T-cell (primary cell): ENCODE results near the gene HPCAL1. TPM values are rescaled to one million over a fixed set of nuclear protein-coding genes. Genes with fewer than 3 reads are reported as not detected.

Experiments
- ATAC-seq, 4 experiments: fragments of 200-7000 bp in 3 of 4; fragments of 150-1000 bp in 1 of 4; cut with Tn5 transposase; replicated peaks in 1 of 4; 1 replicate in 3 of 4; 2 replicates in 1 of 4; pipeline ENCODE4 v1.10.0; 2021; ENCODE audit warnings: moderate library complexity in 3 of 4, mild to moderate bottlenecking in 2 of 4, moderate number of reproducible peaks in 1 of 4
- CTCF ChIA-PET, 2 donors: fragments of 300-600 bp; sonication (Branson Sonifier 250); formaldehyde crosslinking; loops; one replicate each; lab custom pipeline; 2022; ENCODE audit warnings: antibody characterized with exemption in 2 of 2; lab: Charles Lee
- POLR2A ChIA-PET, 2 donors: fragments of 300-600 bp; sonication (Branson Sonifier 250); formaldehyde crosslinking; loops; one replicate each; lab custom pipeline; 2022; ENCODE audit warnings: antibody characterized with exemption in 2 of 2; lab: Charles Lee
- DNase-seq, 35 experiments: peaks; one replicate each; pipeline versions ENCODE4 v3.0.0 to v3.0.0-alpha.2; 2013 to 2023
- H3K27ac ChIP-seq: one replicate; pipeline ENCODE4 v1.5.1; 2013; ENCODE audit warnings: low read length
- H3K27me3 ChIP-seq, 2 experiments: replicated peaks in 1 of 2; 1 replicate in 1 of 2; 2 replicates in 1 of 2; pipeline versions ENCODE4 v1.6.1 to v1.7.0; 2013; ENCODE audit warnings: low read length in 1 of 2, mixed read lengths in 1 of 2; ENCODE audit not compliant: control insufficient read depth in 2 of 2, insufficient read depth in 2 of 2; ENCODE audit errors: extremely low read depth in 1 of 2
- H3K36me3 ChIP-seq, 2 donors: 1 replicate in 1 of 2; 2 replicates in 1 of 2; pipeline versions ENCODE4 v1.6.1 to v1.7.0; 2013; ENCODE audit warnings: low read length in 1 of 2; ENCODE audit not compliant: control insufficient read depth in 2 of 2, insufficient read depth in 1 of 2; ENCODE audit errors: extremely low read depth in 1 of 2
- H3K4me1 ChIP-seq, 2 experiments: 1 replicate in 1 of 2; 2 replicates in 1 of 2; pipeline versions ENCODE4 v1.6.1 to v1.7.0; 2013; ENCODE audit warnings: low read length in 2 of 2, mixed read lengths in 1 of 2; ENCODE audit not compliant: insufficient read depth in 2 of 2, control insufficient read depth in 1 of 2; ENCODE audit errors: extremely low read depth in 1 of 2
- H3K4me3 ChIP-seq, 2 donors: 1 replicate in 1 of 2; 2 replicates in 1 of 2; pipeline versions ENCODE4 v1.5.1 to v1.7.0; 2013; ENCODE audit warnings: mild to moderate bottlenecking in 2 of 2, low read length in 1 of 2, moderate library complexity in 1 of 2; ENCODE audit not compliant: control insufficient read depth in 1 of 2; ENCODE audit errors: extremely low read depth in 1 of 2
- H3K9me3 ChIP-seq: 2 replicates; pipeline ENCODE4 v1.7.0; 2013
- H3K27ac Mint-ChIP-seq, 2 donors: one replicate each; pipeline ENCODE4 v1.8.0; 2020 to 2021; ENCODE audit warnings: mild to moderate bottlenecking in 2 of 2, mixed read lengths in 2 of 2
- H3K27me3 Mint-ChIP-seq, 2 donors: one replicate each; pipeline ENCODE4 v1.8.0; 2021 to 2022; ENCODE audit warnings: mixed read lengths in 2 of 2
- H3K36me3 Mint-ChIP-seq: one replicate; pipeline ENCODE4 v1.8.0; 2021; ENCODE audit warnings: mixed read lengths
- H3K4me1 Mint-ChIP-seq, 3 donors: one replicate each; pipeline ENCODE4 v1.8.0; 2020 to 2022; ENCODE audit warnings: mixed read lengths in 3 of 3, mild to moderate bottlenecking in 1 of 3
- H3K4me3 Mint-ChIP-seq, 3 donors: one replicate each; pipeline ENCODE4 v1.8.0; 2020 to 2022; ENCODE audit warnings: mild to moderate bottlenecking in 3 of 3, mixed read lengths in 3 of 3, moderate library complexity in 3 of 3
- H3K9me3 Mint-ChIP-seq, 3 donors: one replicate each; pipeline ENCODE4 v1.8.0; 2020 to 2022; ENCODE audit warnings: mixed read lengths in 3 of 3
- WGBS: methylation state at CpG from one replicate; pipeline ENCODE4 v1.1.5; 2013; ENCODE audit warnings: missing lambda C conversion rate; ENCODE audit not compliant: insufficient coverage; 5-methylcytosine and 5-hydroxymethylcytosine counted together
- total RNA-seq, 35 experiments: library from RNA in 6 of 35; stranded (reverse) in 6 of 35; fragments of 120-200 nt in 1 of 35; gene quantifications; one replicate each; pipeline versions ENCODE4 v1.2.1 to v1.2.4 and lab custom pipeline; 2013 to 2026

Gene HPCAL1
- total RNA-seq, 5 donors from 2014 or later (not counting 1 experiment from before 2014, with no cell fraction given): 39.5 to 87.3 (median 83.2) TPM

DNA sequence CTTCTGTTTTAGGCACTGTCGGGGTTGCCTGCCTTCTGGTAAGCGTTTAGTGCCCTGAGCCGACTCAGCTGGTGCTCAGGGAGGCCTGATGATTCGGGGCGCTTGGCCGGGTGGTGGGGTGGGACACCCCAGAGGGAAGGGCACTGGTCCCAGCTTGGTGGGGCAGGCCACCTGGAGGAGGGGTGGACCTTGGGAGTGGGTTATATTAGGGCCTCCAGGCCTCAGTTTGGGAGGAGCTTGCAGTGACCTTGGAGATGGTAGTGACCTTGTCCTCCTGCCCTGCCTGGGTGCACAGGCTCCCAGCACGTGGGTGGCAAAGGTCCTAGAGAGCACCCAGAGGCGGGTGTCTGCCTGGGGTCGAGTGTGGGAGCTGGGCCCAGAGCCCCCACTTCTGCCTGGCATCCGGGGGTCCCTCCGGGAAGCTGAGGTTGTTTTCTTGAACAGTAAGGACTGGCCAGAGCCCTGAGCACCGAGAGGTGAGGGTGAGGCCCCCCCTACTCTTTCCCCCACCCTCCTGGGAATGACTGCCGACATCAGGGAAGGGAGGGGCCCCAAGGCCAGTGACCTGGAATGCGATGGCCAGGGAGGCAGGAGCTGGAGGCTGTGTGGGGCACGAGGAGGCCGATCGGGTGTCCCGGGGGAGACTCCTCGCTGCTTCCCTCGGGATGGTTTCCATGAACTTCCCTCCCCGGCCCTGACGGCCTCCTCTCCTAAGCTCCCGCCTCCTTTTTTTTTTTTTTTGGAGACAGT lies 61.3 kb downstream of the HPCAL1 start:
- DNase-seq (no peak), ATAC-seq (no peak)
- Mint-ChIP-seq H3K27ac (no peak overlapping the region), H3K36me3 (peaks cover 6% of the 10 kb centered on the region), H3K4me3 (no peak overlapping the region), H3K9me3 (no peaks in the 10 kb centered on the region), H3K27me3 (no peaks in the 10 kb centered on the region), H3K4me1 (peaks cover 39 to 58% (median 58%) of the 10 kb centered on the region in 3 donors)
- Histone ChIP-seq H3K4me3 (no peak overlapping the region), H3K27me3 (no peaks in the 10 kb centered on the region), H3K36me3 (peaks cover 3 to 16% of the 10 kb centered on the region in 2 donors), H3K27ac (no peak overlapping the region), H3K9me3 (no peaks in the 10 kb centered on the region), H3K4me1 (peaks cover 0 to 47% of the 10 kb centered on the region in 2 experiments)
- POLR2A ChIA-PET: interaction anchor here (0.6 to 0.7 kb wide), 2 partner anchors 16 to 53 kb away, joined by 4 read pairs; no protein-coding TSS in a partner anchor
- 90% methylated on average over 15 of the region's 23 CpGs for WGBS
- CTCF ChIA-PET: interaction anchor here (0.5 to 1.4 kb wide), 3 partner anchors 44 to 914 kb away, joined by 3 to 10 read pairs (median 6); no protein-coding TSS in a partner anchor

DNA sequence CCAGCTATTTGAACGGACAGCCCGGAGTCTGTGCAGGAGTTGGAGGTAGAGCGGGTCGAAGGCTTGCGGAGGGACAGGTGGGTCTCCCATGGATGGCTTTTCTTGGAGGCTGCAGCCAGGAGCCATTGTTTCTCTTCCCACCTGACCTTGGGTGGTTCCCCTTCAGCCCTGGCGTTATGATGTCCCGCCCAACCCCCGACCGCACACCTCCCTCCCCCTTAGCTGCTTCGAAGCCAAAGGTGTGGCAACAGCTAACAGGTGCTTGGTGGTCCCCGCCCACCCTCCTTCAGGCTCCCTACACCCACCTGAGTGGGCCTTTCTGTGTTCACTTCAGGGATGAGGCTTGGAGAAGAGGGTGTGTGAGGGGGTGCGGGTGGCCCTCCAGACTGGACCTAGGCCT lies 62.7 kb downstream of the HPCAL1 start:
- WGBS: 100% methylated on average over 5 of the region's 12 CpGs
- no peaks in the 10 kb centered on the region for H3K9me3 ChIP-seq
- Mint-ChIP-seq H3K4me3 (no peak overlapping the region), H3K27me3 (no peaks in the 10 kb centered on the region), H3K27ac (no peak overlapping the region), H3K9me3 (no peaks in the 10 kb centered on the region), H3K36me3 (peaks cover 2% of the 10 kb centered on the region), H3K4me1 (peaks cover 46 to 66% (median 66%) of the 10 kb centered on the region in 3 donors)
- ChIA-PET POLR2A (interaction anchor here in 1 of 2 donors (0.6 kb wide), 1 partner anchor 50 kb away, joined by 4 read pairs; no protein-coding TSS in a partner anchor), CTCF (interaction anchor here in 1 of 2 donors (0.6 to 1.4 kb wide), 2 partner anchors 43 to 253 kb away, joined by 3 to 4 read pairs; no protein-coding TSS in a partner anchor)
- H3K4me3 ChIP-seq: no peak overlapping the region
- peaks cover 3 to 5% of the 10 kb centered on the region in 2 donors for H3K36me3 ChIP-seq
- DNase-seq (no peak), ATAC-seq (no peak)
- H3K27me3 ChIP-seq: no peaks in the 10 kb centered on the region
- peaks cover 0 to 49% of the 10 kb centered on the region in 2 experiments for H3K4me1 ChIP-seq
- no peak overlapping the region for H3K27ac ChIP-seq

DNA sequence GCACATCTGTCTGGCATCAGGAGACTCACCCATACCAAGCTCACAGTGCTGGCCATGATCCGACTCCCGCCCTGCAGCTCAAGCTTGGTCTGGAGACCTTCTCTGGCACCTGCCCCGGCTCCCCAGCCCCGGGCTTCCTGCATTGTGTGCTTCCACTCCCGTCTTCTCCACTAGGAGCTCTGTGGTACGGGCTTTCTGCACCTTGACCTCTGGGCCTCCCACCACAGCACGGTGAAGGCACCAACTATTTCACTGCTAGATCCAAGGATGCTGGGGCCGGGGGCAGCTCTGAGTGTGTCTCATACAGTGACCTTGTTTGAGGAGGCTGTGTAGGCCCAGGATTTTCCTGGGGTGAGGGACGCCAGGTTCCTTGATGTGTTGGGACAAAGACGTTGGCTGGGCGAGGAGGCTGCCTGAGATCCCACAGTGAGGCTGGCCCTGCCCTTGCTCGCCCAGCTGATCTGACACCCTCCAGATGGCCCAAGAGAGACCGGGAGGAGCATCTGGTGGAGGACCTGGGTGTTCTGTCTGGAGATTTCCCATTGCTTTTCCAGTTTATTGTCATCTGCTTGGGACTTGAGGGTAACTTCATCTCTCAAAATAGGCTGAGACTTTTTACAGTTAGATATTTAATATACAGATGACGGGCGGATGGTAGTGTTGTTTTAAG lies 64.0 kb downstream of the HPCAL1 start:
- CTCF ChIA-PET: interaction anchor here in 1 of 2 donors (0.5 kb wide), 1 partner anchor 346 kb away, joined by 6 read pairs; no protein-coding TSS in a partner anchor

DNA sequence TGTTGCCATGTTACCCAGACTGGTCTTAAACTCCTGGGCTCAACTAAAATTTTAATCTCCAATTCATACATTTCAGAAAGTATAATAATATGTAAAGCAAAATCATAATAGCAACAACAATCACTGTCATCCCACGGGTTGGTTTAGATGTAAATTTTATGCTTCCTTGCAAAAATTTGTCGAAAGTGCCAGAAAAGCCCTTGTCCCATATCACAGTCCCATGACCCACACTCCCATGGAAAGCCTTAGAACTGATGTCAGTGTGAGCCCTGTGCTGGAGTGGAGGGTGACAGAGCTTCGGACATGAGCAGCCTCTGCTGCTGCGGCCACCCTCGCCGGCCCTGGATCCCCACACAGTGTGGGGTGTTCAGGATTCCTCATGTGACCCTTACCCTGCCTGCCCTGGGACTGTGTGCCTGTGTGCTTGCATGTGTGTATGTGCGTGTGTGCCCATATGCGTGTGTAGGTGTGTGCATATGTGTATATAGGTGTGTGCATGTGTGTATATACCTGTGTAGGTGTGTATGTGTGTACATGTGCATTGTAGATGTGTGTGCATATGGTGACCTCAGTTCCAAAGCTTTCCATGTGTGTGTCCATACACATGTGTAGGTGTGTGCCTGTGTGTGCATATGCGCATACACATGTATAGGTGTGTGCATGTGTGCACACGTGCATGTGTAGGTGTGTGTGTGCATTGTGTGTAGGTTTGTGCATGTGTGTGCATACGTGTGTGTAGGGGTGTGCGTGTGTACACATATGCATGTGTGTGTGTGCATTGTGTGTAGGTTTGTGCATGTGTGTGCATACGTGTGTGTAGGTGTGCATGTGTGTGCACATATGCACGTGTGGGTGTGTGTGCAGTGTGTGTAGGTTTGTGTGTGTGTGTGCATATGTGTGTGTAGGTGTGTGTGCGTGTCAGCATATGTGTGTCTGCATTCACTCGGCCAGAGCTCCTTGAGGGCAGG lies 65.1 kb downstream of the HPCAL1 start:
- Mint-ChIP-seq H3K4me3 (no peak overlapping the region), H3K9me3 (no peaks in the 10 kb centered on the region), H3K4me1 (peaks cover 37 to 56% (median 55%) of the 10 kb centered on the region in 3 donors), H3K36me3 (no peaks in the 10 kb centered on the region), H3K27me3 (no peaks in the 10 kb centered on the region), H3K27ac (no peak overlapping the region)
- ATAC-seq (no peak), DNase-seq (no peak)
- POLR2A ChIA-PET: interaction anchor here in 1 of 2 donors (0.7 kb wide), 1 partner anchor 8 kb away, joined by 3 read pairs; no protein-coding TSS in a partner anchor
- H3K9me3 ChIP-seq: no peaks in the 10 kb centered on the region
- CTCF ChIA-PET: no interaction called here
- 93% methylated on average over 12 of the region's 16 CpGs for WGBS
- no peak overlapping the region for H3K27ac ChIP-seq
- peaks cover 5 to 6% of the 10 kb centered on the region in 2 donors for H3K36me3 ChIP-seq
- H3K4me1 ChIP-seq: peaks cover 0 to 55% of the 10 kb centered on the region in 2 experiments
- no peak overlapping the region for H3K4me3 ChIP-seq
- no peaks in the 10 kb centered on the region for H3K27me3 ChIP-seq

More for the DNA sequence above, 64.0 kb downstream of the HPCAL1 start:
- Histone ChIP-seq H3K9me3 (no peaks in the 10 kb centered on the region), H3K27me3 (no peaks in the 10 kb centered on the region), H3K4me1 (peaks cover 0 to 52% of the 10 kb centered on the region in 2 experiments), H3K4me3 (no peak overlapping the region), H3K27ac (no peak overlapping the region), H3K36me3 (peaks cover 5 to 6% of the 10 kb centered on the region in 2 donors)
- no peaks in the 10 kb centered on the region for H3K36me3 Mint-ChIP-seq
- peaks cover 42 to 60% (median 57%) of the 10 kb centered on the region in 3 donors for H3K4me1 Mint-ChIP-seq
- ATAC-seq: no peak
- no peaks in the 10 kb centered on the region for H3K9me3 Mint-ChIP-seq
- no peak for DNase-seq
- no peak overlapping the region for H3K4me3 Mint-ChIP-seq
- POLR2A ChIA-PET: interaction anchor here in 1 of 2 donors (0.7 kb wide), 1 partner anchor 7 kb away, joined by 3 read pairs; no protein-coding TSS in a partner anchor
- 91% methylated on average over 11 of the region's 15 CpGs for WGBS
- H3K27me3 Mint-ChIP-seq: no peaks in the 10 kb centered on the region
- H3K27ac Mint-ChIP-seq: no peak overlapping the region

DNA sequence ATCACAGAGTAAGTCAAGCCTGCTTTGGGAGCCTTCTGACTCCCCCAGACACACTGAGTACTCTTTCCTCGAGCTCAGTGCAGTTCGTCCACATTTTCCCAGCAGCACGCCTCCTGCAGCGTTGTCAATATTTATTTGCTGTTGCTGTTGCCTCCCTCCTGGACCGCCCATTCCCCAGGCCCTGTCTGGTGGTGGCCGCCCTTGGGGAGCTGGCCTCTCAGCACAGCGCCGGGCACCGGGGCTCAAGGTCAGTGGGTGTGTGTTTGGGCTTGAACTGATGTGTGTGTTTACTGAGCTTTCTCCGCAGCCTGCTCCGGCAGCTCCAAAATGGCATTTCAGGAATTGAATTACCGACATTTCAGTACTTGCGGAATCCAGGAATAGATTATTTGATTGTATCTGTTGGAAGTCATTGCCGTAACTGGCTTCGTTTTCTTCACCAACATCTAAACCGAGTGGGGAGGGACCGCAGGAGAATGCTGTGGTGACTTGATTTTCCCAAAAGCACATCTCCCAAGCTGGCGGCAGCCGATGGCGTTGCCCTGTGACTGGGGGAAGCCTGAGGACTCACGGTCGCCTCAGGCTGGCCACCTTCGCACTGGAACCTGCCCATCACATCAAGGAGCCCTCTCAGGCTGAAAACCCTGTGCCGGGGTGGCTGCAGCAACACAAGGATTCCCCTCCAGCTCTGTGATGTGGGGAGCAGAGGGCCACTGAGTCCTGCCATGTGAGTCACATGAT lies 66.0 kb downstream of the HPCAL1 start:
- H3K27ac Mint-ChIP-seq: no peak overlapping the region
- H3K4me1 Mint-ChIP-seq: peaks cover 45 to 61% (median 58%) of the 10 kb centered on the region in 3 donors
- Histone ChIP-seq H3K4me3 (no peak overlapping the region), H3K4me1 (peaks cover 0 to 57% of the 10 kb centered on the region in 2 experiments), H3K27me3 (no peaks in the 10 kb centered on the region), H3K27ac (no peak overlapping the region), H3K36me3 (peaks cover 3 to 6% of the 10 kb centered on the region in 2 donors), H3K9me3 (no peaks in the 10 kb centered on the region)
- ATAC-seq: no peak
- 96% methylated on average over 13 of the region's 24 CpGs for WGBS
- CTCF ChIA-PET: no interaction called here
- DNase-seq: no peak
- no peak overlapping the region for H3K4me3 Mint-ChIP-seq
- H3K36me3 Mint-ChIP-seq: peaks cover 4% of the 10 kb centered on the region
- no peaks in the 10 kb centered on the region for H3K27me3 Mint-ChIP-seq
- H3K9me3 Mint-ChIP-seq: no peaks in the 10 kb centered on the region
- POLR2A ChIA-PET: no interaction called here
